Lower leg skin (tissue), 4 donors: ENCODE results near the gene TRIM45. TPM values are rescaled to one million over a fixed set of nuclear protein-coding genes. Genes with fewer than 3 reads are reported as not detected.
"Not testable (repeated sequence)": the region's sequence is repeated elsewhere in the genome, so short reads cannot be mapped to it uniquely, and the experiment has no call there.

Experiments
- DNase-seq, 2 donors: peaks; one replicate each; pipeline ENCODE4 v3.0.0-alpha.2; 2019; ENCODE audit warnings: low spot score in 2 of 2
- H3K4me3 ChIP-seq: fragments of 200-600 bp; sonication (generic); 2 replicates; pipeline ENCODE4 v1.5.1; 2017; ENCODE audit warnings: mild to moderate bottlenecking, low read depth; ENCODE audit not compliant: poor library complexity, severe bottlenecking
- POLR2A ChIP-seq, 2 donors: fragments of 450-650 bp; IDR thresholded peaks; one replicate each; pipeline ENCODE4 v1.6.1; 2016 to 2017; ENCODE audit warnings: antibody characterized with exemption in 2 of 2, mild to moderate bottlenecking in 1 of 2, moderate library complexity in 1 of 2
- WGBS, 2 donors: methylation state at CpG; one replicate each; pipeline ENCODE4 v1.1.5; 2018; 5-methylcytosine and 5-hydroxymethylcytosine counted together
- intact Hi-C: fragments of 100-400 bp; cut with DNase I; formaldehyde crosslinking; loops from one replicate; pipeline ENCODE4 v1.15.0; 2023; ENCODE audit warnings: low total_unique reads
- total RNA-seq, 4 donors: library from RNA; depleted of rRNA; stranded (reverse); fragments of >200 nt; gene quantifications; one replicate each; pipeline ENCODE4 v1.1.0, GENCODE V29; 2016
- TF ChIP-seq, protein P1 (sequence below), 3 donors: fragments of 450-650 bp; IDR thresholded peaks; one replicate each; pipeline ENCODE4 v1.5.1; 2016; ENCODE audit warnings: antibody characterized with exemption in 3 of 3, mild to moderate bottlenecking in 3 of 3, moderate library complexity in 2 of 3

TRIM45 gene
- total RNA-seq, 4 donors from 2014 or later = 0.84 to 3.9 (median 1.8) TPM

DNA sequence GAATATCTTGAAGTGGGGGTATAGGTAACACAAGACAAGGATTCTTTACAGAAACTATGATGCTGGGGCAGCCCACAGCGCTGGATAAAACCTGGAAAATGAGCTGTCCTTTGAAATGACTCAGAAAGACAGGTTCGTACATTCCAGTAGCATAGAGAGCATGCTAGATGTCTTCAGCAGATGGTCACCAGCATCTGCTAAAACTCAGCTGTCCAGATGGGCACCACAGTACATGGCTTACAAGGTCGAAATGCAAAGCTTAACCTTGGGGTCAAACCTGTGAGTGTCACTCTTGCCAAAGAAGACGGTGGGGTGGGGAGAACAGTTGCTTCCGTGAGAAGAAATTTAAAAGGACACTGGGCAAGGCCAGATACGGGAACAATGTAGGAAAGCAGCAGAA is 41.3 kb upstream of the TRIM45 start:
- intact Hi-C loops = no loop called here
- no peak for DNase-seq
- H3K4me3 ChIP-seq = no peak overlapping the region
- 81 to 86% methylated on average over 6 of the region's 6 CpGs for WGBS, 2 donors
- TF ChIP-seq, protein P1, sequence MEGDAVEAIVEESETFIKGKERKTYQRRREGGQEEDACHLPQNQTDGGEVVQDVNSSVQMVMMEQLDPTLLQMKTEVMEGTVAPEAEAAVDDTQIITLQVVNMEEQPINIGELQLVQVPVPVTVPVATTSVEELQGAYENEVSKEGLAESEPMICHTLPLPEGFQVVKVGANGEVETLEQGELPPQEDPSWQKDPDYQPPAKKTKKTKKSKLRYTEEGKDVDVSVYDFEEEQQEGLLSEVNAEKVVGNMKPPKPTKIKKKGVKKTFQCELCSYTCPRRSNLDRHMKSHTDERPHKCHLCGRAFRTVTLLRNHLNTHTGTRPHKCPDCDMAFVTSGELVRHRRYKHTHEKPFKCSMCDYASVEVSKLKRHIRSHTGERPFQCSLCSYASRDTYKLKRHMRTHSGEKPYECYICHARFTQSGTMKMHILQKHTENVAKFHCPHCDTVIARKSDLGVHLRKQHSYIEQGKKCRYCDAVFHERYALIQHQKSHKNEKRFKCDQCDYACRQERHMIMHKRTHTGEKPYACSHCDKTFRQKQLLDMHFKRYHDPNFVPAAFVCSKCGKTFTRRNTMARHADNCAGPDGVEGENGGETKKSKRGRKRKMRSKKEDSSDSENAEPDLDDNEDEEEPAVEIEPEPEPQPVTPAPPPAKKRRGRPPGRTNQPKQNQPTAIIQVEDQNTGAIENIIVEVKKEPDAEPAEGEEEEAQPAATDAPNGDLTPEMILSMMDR (IDR thresholded peaks at IDR 0.05) = no peak
- no peak for TF ChIP-seq POLR2A (IDR thresholded peaks at IDR 0.05)

DNA sequence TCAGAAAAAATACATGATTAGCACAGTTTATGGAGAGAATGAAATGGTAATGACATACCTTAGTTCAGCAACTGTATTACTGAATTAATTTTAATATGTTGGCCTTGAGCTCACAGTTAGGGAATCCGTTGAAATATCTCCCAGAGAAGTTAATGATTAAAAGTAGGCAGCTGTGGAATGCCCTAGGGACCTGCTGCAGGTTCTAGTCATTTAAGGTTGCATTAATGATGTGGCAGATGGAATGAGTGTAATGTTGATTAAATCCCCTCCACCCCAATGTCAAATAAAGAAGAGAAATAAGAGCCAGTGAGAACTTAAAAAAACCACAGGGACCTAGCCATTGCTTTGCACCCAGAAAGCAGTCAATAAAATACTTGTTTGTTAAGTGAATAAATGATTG is 40.3 kb upstream of the TRIM45 start:
- TF ChIP-seq, protein P1 (IDR thresholded peaks at IDR 0.05) = no peak
- TF ChIP-seq POLR2A (IDR thresholded peaks at IDR 0.05) = no peak
- no peak for DNase-seq
- H3K4me3 ChIP-seq = no peak overlapping the region
- WGBS, 2 donors = 50 to 61% methylated on average over 1 of the region's 1 CpG
- intact Hi-C loops = no loop called here

DNA sequence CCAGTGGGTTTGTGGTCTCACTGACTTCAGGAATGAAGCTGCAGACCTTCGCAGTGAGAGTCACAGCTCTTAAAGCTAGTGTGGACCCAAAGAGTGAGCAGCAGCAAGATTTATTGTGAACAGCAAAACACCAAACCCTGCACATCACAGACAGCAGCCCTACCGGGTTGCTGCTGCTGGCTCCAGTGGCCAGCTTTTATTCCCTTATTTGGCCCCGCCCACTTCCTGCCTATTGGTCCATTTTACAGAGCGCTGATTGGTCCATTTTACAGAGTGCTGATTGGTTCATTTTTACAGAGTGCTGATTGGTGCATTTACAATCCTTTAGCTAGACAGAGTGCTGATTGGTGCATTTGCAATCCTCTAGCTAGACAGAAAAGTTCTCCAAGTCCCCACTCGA is 29.8 kb upstream of the TRIM45 start:
- 85 to 89% methylated on average over 5 of the region's 5 CpGs for WGBS, 2 donors
- DNase-seq, intact Hi-C loops, H3K4me3 ChIP-seq: not testable (repeated sequence)

DNA sequence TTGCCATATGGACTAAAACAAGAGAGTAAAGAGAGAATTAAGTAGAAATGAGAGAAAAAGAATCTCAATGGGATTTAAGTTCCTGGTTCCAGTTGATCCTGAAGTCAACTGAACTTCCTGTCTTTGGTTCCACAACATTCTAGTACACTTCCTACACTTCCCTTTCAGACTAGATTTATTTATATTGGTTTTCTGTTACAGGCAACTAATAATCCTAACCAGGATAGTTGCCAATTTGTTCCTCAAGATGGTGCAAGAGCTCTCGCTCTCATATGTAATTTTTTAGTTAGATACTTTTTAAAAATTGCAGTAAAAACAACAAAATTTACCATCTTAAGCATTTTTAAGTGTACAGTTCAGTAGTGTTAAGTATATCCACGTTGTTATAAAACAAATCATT is 28.8 kb upstream of the TRIM45 start:
- WGBS, 2 donors = 75 to 76% methylated on average over 2 of the region's 2 CpGs
- intact Hi-C loops = no loop called here
- no peak for DNase-seq
- H3K4me3 ChIP-seq = no peak overlapping the region
- TF ChIP-seq, protein P1 (IDR thresholded peaks at IDR 0.05) = no peak
- TF ChIP-seq POLR2A (IDR thresholded peaks at IDR 0.05) = no peak

DNA sequence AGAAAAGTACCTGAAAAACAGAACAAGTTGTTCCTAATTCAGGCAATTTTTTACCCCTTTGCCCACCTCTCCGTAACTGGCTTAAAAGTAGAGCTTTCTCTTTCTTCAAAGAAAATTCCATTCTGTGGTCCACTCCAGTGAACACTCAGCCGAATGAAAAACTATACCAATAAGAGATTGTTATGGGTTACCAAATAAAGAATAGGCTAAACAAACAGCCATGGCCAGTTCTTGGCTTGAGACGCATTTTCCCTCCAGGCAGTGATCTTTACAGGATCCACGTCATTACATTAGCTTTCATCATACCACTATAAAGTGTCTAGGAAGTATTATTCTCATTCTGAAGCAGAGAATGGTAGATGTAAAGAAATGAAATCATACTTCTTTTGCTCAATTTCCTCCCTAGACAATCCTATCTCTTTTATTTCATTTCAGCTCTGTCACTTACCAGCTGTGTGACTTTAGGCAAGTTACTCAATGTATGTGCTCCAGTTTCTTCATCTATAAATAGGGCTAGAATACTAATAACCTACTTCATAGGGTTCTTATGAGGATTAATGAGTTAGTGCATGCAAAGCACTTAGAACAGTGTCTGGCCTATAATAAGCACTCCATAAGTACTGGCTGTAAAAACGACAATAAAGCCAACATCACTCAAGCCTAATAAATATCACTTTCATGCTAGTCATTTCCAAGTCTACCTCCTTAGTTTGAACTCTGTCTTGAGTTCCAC is 26.5 kb upstream of the TRIM45 start:
- TF ChIP-seq, protein P1 (IDR thresholded peaks at IDR 0.05) = no peak
- no peak for TF ChIP-seq POLR2A (IDR thresholded peaks at IDR 0.05)
- DNase-seq = no peak
- intact Hi-C loops = no loop called here
- 70 to 73% methylated on average over 5 of the region's 5 CpGs for WGBS, 2 donors
- H3K4me3 ChIP-seq = no peak overlapping the region

DNA sequence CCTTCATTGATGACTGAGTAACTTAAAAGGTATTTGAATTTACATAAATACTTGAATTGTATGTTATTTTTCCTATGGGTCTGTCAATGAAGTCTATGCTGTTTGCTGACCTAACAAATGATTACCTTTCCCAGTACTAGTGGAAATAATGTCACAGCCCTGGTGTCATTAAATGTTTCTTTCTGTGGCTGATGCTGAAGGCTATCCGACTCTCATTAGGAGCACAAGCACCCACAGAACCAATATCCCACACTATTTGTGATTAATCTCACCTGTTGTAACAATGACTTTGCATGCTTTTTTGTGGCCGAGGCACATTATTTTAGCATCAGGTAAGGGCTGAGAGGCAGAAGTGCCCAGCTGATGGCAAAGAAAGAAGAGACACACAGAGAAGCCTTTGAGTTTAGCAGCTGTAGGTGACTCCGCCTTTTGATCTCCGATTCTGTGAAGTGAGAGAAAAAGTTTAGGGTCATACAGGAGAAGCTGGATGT is 25.8 kb upstream of the TRIM45 start:
- no peak for DNase-seq
- 64 to 67% methylated on average over 4 of the region's 4 CpGs for WGBS, 2 donors
- no peak overlapping the region for H3K4me3 ChIP-seq
- intact Hi-C loops = no loop called here
- TF ChIP-seq, protein P1 (IDR thresholded peaks at IDR 0.05) = no peak
- TF ChIP-seq POLR2A (IDR thresholded peaks at IDR 0.05) = no peak
